ENCODE measurements around the gene CAMK2G.

- no peak for TF ChIP-seq CTCF (conservative IDR thresholded peaks at IDR 0.05; ENCODE audit: low read length)
- TF ChIP-seq EZH2phosphoT487 (IDR thresholded peaks at IDR 0.05; ENCODE audit: borderline replicate concordance, low read depth, low read length): no peak
Observed at GRCh38 chr10:73789659-73790055, 84.7 kb downstream of the CAMK2G start.
